HPDE6-E6E7 (cell line): ENCODE results near the gene FOXP1.
"Not testable (repeated sequence)": the region's sequence is repeated elsewhere in the genome, so short reads cannot be mapped to it uniquely, and the experiment has no call there.

Experiments
- DNase-seq: peaks from one replicate; pipeline ENCODE4 v3.0.0; 2011; ENCODE audit warnings: missing footprints; ENCODE audit errors: extremely low spot score

Gene FOXP1

GRCh38 chr3:71332813-71333212 is 250.7 kb downstream of the FOXP1 start:
- no peak for DNase-seq

GRCh38 chr3:71330909-71331308 is 252.6 kb downstream of the FOXP1 start:
- no peak for DNase-seq

GRCh38 chr3:71330505-71330904 is 253.0 kb downstream of the FOXP1 start:
- DNase-seq = no peak

GRCh38 chr3:71329817-71330216 is 253.7 kb downstream of the FOXP1 start:
- DNase-seq = no peak

- DNase-seq = no peak
These were observed 254.6 kb downstream of the FOXP1 start for GRCh38 chr3:71328926-71329325.

GRCh38 chr3:71327936-71328335 is 255.6 kb downstream of the FOXP1 start:
- DNase-seq = no peak

GRCh38 chr3:71325715-71326114 is 257.8 kb downstream of the FOXP1 start:
- no peak for DNase-seq

GRCh38 chr3:71324224-71324623 is 259.3 kb downstream of the FOXP1 start:
- DNase-seq = not testable (repeated sequence)

- no peak for DNase-seq
These were observed 260.0 kb downstream of the FOXP1 start for GRCh38 chr3:71323558-71323957.

- DNase-seq = no peak
These were observed 261.4 kb downstream of the FOXP1 start for GRCh38 chr3:71322154-71322553.

- DNase-seq = no peak
These were observed 263.8 kb downstream of the FOXP1 start for GRCh38 chr3:71319771-71320170.

GRCh38 chr3:71318458-71318827 is 265.1 kb downstream of the FOXP1 start:
- DNase-seq = no peak

- DNase-seq = no peak
These were observed 265.6 kb downstream of the FOXP1 start for GRCh38 chr3:71317749-71318457.

GRCh38 chr3:71317140-71317539 is 266.4 kb downstream of the FOXP1 start:
- DNase-seq = no peak

GRCh38 chr3:71316066-71316777 is 267.3 kb downstream of the FOXP1 start:
- DNase-seq = no peak

- DNase-seq = no peak
These were observed 268.1 kb downstream of the FOXP1 start for GRCh38 chr3:71315431-71315830.

GRCh38 chr3:71313844-71314243 is 269.7 kb downstream of the FOXP1 start:
- no peak for DNase-seq

- DNase-seq = no peak
These were observed 271.1 kb downstream of the FOXP1 start for GRCh38 chr3:71312461-71312860.

GRCh38 chr3:71311661-71312046 is 271.9 kb downstream of the FOXP1 start:
- DNase-seq = no peak

- no peak for DNase-seq
These were observed 272.4 kb downstream of the FOXP1 start for GRCh38 chr3:71310980-71311660.

GRCh38 chr3:71310359-71310979 is 273.1 kb downstream of the FOXP1 start:
- no peak for DNase-seq

GRCh38 chr3:71309886-71310285 is 273.6 kb downstream of the FOXP1 start:
- no peak for DNase-seq
